ENCODE data around the gene EFCAB13.

Gene EFCAB13

GRCh38 chr17:47315451-47316266 lies 8.1 kb upstream of the EFCAB13 start:
- peaks cover 15% of the 10 kb centered on the region for H3K9me3 Mint-ChIP-seq

GRCh38 chr17:47316311-47316710 lies 7.4 kb upstream of the EFCAB13 start:
- no peak for TF ChIP-seq CTCF (IDR thresholded peaks at IDR 0.05)
- Mint-ChIP-seq H3K27me3 (ENCODE audit: low read depth, poor library complexity) (peaks cover 18% of the 10 kb centered on the region), H3K36me3 (ENCODE audit: low read depth) (peaks cover 5% of the 10 kb centered on the region), H3K27ac (no peak overlapping the region), H3K4me3 (no peak overlapping the region), H3K4me1 (peaks cover 10% of the 10 kb centered on the region), H3K9me3 (peaks cover 22% of the 10 kb centered on the region)
- DNase-seq, result no peak

More at GRCh38 chr17:47315451-47316266, 8.1 kb upstream of the EFCAB13 start:
- no peak overlapping the region for H3K27ac Mint-ChIP-seq
- peak; percentile 24 for DNase-seq
- peaks cover 16% of the 10 kb centered on the region for H3K27me3 Mint-ChIP-seq (ENCODE audit: low read depth, poor library complexity)
- H3K36me3 Mint-ChIP-seq (ENCODE audit: low read depth), result no peaks in the 10 kb centered on the region
- H3K4me1 Mint-ChIP-seq, result peaks cover 10% of the 10 kb centered on the region
- peak; percentile 85 for TF ChIP-seq CTCF (IDR thresholded peaks at IDR 0.05)
- H3K4me3 Mint-ChIP-seq, result no peak overlapping the region

- H3K4me3 Mint-ChIP-seq, result no peak overlapping the region
- no peak for TF ChIP-seq CTCF (IDR thresholded peaks at IDR 0.05)
- peaks cover 29% of the 10 kb centered on the region for H3K9me3 Mint-ChIP-seq
- H3K36me3 Mint-ChIP-seq (ENCODE audit: low read depth), result peaks cover 6% of the 10 kb centered on the region
- no peak overlapping the region for H3K27ac Mint-ChIP-seq
- peaks cover 10% of the 10 kb centered on the region for H3K4me1 Mint-ChIP-seq
- H3K27me3 Mint-ChIP-seq (ENCODE audit: low read depth, poor library complexity), result peaks cover 19% of the 10 kb centered on the region
- DNase-seq, result no peak
These were observed 6.6 kb upstream of the EFCAB13 start for GRCh38 chr17:47317119-47317518.

GRCh38 chr17:47318197-47318918 lies 5.4 kb upstream of the EFCAB13 start:
- Mint-ChIP-seq H3K27me3 (ENCODE audit: low read depth, poor library complexity) (peaks cover 23% of the 10 kb centered on the region), H3K9me3 (peaks cover 35% of the 10 kb centered on the region), H3K4me1 (peaks cover 19% of the 10 kb centered on the region), H3K27ac (no peak overlapping the region), H3K4me3 (no peak overlapping the region), H3K36me3 (ENCODE audit: low read depth) (peaks cover 6% of the 10 kb centered on the region)
- no peak for TF ChIP-seq CTCF (IDR thresholded peaks at IDR 0.05)
- no peak for DNase-seq

GRCh38 chr17:47320879-47321502 lies 2.8 kb upstream of the EFCAB13 start:
- DNase-seq, result no peak
- H3K4me3 Mint-ChIP-seq, result no peak overlapping the region
- TF ChIP-seq CTCF (IDR thresholded peaks at IDR 0.05), result no peak
- peaks cover 12% of the 10 kb centered on the region for H3K36me3 Mint-ChIP-seq (ENCODE audit: low read depth)
- peaks cover 36% of the 10 kb centered on the region for H3K27me3 Mint-ChIP-seq (ENCODE audit: low read depth, poor library complexity)
- no peak overlapping the region for H3K27ac Mint-ChIP-seq
- peaks cover 21% of the 10 kb centered on the region for H3K4me1 Mint-ChIP-seq
- peaks cover 49% of the 10 kb centered on the region for H3K9me3 Mint-ChIP-seq
